Upper lobe of left lung (tissue), 6 donors: ENCODE data around the gene LHFPL3. TPM values are rescaled to one million over a fixed set of nuclear protein-coding genes. Genes with fewer than 3 reads are reported as not detected.

Experiments used
- ATAC-seq, 2 donors: fragments of 200-7000 bp; cut with Tn5 transposase; one replicate each; pipeline ENCODE4 v1.9.1; 2022; ENCODE audit warnings: mild to moderate bottlenecking in 2 of 2, moderate library complexity in 2 of 2; ENCODE audit not compliant: low FRiP score in 2 of 2
- DNase-seq, 2 donors: peaks; one replicate each; pipeline ENCODE4 v3.0.0-alpha.2; 2019 to 2020
- H3K27ac ChIP-seq, 4 donors: fragments of 200-600 bp; sonication (generic); one replicate each; pipeline ENCODE4 v1.5.1; 2016 to 2019
- H3K27me3 ChIP-seq, 4 donors: fragments of 200-600 bp; sonication (generic); one replicate each; pipeline ENCODE4 v1.5.1; 2017 to 2019
- H3K36me3 ChIP-seq, 4 donors: fragments of 200-600 bp; sonication (generic); one replicate each; pipeline ENCODE4 v1.5.1; 2016 to 2019
- H3K4me1 ChIP-seq, 4 donors: fragments of 200-600 bp; sonication (generic); one replicate each; pipeline ENCODE4 v1.5.1; 2018 to 2019
- H3K4me3 ChIP-seq, 4 donors: fragments of 200-600 bp; sonication (generic); one replicate each; pipeline ENCODE4 v1.5.1; 2017 to 2019; ENCODE audit warnings: mild to moderate bottlenecking in 2 of 4, moderate library complexity in 1 of 4
- H3K9me3 ChIP-seq, 4 donors: fragments of 200-600 bp; sonication (generic); one replicate each; pipeline ENCODE4 v1.5.1; 2018 to 2019
- EP300 ChIP-seq, 4 donors: sonication (generic); formaldehyde crosslinking; IDR thresholded peaks; one replicate each; pipeline ENCODE4 v1.5.1; 2017; ENCODE audit warnings: antibody characterized with exemption in 4 of 4, control low read depth in 2 of 4
- POLR2A ChIP-seq, 4 donors: fragments of 450-650 bp; IDR thresholded peaks; one replicate each; pipeline ENCODE4 v1.5.1; 2016 to 2017; ENCODE audit warnings: antibody characterized with exemption in 4 of 4, mild to moderate bottlenecking in 2 of 4
- POLR2AphosphoS5 ChIP-seq, 2 donors: sonication (generic); formaldehyde crosslinking; IDR thresholded peaks; one replicate each; pipeline ENCODE4 v1.5.1; 2017; ENCODE audit warnings: antibody characterized with exemption in 2 of 2
- whole genome bisulfite sequencing, 2 donors: methylation state at CpG; one replicate each; pipeline ENCODE4 v1.1.5; 2017 to 2018; 5-methylcytosine and 5-hydroxymethylcytosine counted together
- total RNA-seq, 6 donors: library from RNA; depleted of rRNA in 4 of 6; stranded (reverse); fragments of >200 nt in 4 of 6; gene quantifications; one replicate each; pipeline versions ENCODE4 v1.1.0 to v1.2.1, GENCODE V29; 2016 to 2021
- TF ChIP-seq, protein P1 (sequence below), 6 experiments: fragments of 450-650 bp in 4 of 6; fragments of 200-600 bp in 2 of 6; sonication (generic) in 2 of 6; IDR thresholded peaks; one replicate each; pipeline ENCODE4 v1.5.1; 2016 to 2019; ENCODE audit warnings: antibody characterized with exemption in 6 of 6
- donor health status: DM: no; HTN: no; CAD: no; lungs with moderate emphysema.
- donor health status: DM: no; HTN: yes; CAD: no; lungs with severe emphysema.

LHFPL3 gene
- total RNA-seq, 6 donors from 2014 or later = not detected

DNA sequence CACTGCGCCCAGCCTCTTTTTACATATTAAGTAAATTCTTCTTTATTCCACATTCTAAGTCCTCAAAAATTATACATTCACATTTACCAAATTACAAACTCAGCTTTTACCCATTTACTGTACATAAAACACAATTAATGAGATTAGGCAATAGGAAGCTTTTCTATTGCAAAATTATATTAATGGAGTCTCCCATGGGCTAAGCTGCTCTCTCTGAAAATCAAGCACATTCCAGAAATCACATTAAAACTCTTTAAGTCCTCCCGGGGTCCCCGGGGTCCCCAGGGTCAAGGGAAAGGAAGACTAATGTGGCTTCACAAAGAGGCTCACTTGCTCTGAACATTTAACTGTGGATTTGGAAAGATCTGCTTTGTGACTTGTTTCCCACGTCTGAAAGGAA lies 558.2 kb downstream of the LHFPL3 start:
- TF ChIP-seq POLR2AphosphoS5 (IDR thresholded peaks at IDR 0.05) (no peak), EP300 (IDR thresholded peaks at IDR 0.05) (no peak), POLR2A (IDR thresholded peaks at IDR 0.05) (no peak)
- TF ChIP-seq, protein P1, sequence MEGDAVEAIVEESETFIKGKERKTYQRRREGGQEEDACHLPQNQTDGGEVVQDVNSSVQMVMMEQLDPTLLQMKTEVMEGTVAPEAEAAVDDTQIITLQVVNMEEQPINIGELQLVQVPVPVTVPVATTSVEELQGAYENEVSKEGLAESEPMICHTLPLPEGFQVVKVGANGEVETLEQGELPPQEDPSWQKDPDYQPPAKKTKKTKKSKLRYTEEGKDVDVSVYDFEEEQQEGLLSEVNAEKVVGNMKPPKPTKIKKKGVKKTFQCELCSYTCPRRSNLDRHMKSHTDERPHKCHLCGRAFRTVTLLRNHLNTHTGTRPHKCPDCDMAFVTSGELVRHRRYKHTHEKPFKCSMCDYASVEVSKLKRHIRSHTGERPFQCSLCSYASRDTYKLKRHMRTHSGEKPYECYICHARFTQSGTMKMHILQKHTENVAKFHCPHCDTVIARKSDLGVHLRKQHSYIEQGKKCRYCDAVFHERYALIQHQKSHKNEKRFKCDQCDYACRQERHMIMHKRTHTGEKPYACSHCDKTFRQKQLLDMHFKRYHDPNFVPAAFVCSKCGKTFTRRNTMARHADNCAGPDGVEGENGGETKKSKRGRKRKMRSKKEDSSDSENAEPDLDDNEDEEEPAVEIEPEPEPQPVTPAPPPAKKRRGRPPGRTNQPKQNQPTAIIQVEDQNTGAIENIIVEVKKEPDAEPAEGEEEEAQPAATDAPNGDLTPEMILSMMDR (IDR thresholded peaks at IDR 0.05) = no peak
- DNase-seq = no peak
- Histone ChIP-seq H3K27me3 (no peaks in the 10 kb centered on the region), H3K27ac (no peak overlapping the region), H3K9me3 (no peaks in the 10 kb centered on the region), H3K4me3 (no peak overlapping the region), H3K36me3 (no peaks in the 10 kb centered on the region), H3K4me1 (peaks cover 7 to 13% (median 11%) of the 10 kb centered on the region in 4 donors)
- 71 to 87% methylated on average over 4 of the region's 4 CpGs for WGBS, 2 donors
- ATAC-seq = no peak

DNA sequence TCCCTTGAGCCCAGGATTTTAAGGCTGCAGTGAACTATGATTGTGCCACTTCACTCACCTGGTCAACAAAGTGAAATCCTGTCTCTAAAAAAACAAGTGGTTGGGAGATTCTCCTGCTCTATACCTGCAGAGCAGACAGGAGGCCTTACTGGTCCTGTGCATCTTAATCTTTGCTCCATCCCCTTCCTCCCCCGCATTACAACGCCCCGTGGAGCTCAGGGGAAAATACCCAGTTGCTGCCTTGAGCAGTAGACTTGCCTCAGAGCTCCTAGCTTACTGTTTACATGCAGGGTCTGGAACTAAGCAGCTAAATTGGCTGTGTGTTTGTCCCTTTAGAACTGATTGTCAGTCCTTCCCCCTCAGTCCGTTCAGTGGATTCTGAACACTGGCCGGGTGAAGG lies 561.8 kb downstream of the LHFPL3 start:
- TF ChIP-seq EP300 (IDR thresholded peaks at IDR 0.05) (no peak), POLR2A (IDR thresholded peaks at IDR 0.05) (no peak), POLR2AphosphoS5 (IDR thresholded peaks at IDR 0.05) (no peak)
- TF ChIP-seq, protein P1 (IDR thresholded peaks at IDR 0.05) = no peak
- H3K9me3 ChIP-seq = no peaks in the 10 kb centered on the region
- ATAC-seq (no peak), DNase-seq (no peak)
- no peak overlapping the region for H3K4me3 ChIP-seq
- H3K27ac ChIP-seq = no peak overlapping the region
- no peaks in the 10 kb centered on the region for H3K4me1 ChIP-seq
- 71 to 89% methylated on average over 4 to 5 of the region's 5 CpGs for WGBS, 2 donors
- H3K27me3 ChIP-seq = no peaks in the 10 kb centered on the region
- no peaks in the 10 kb centered on the region for H3K36me3 ChIP-seq

DNA sequence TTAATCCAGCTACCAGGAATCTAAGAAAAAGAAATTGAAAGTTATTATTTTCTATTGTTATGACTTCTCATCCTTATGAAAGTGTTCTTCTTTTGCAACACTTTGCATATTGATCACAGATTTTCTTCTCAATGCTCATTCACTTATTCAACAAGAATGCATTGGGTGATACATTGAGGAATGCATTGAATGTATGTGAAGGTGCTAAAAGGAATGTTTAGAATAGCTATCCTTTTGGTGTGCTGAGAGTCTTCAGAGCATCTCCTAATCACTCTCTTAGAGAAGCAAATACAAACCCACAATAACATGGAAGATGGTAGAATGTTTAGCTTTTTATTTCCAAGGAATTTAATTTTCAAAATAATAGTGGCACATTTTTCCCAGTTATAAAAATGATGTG lies 563.5 kb downstream of the LHFPL3 start:
- DNase-seq (no peak), ATAC-seq (no peak)
- H3K27ac ChIP-seq = no peak overlapping the region
- H3K4me1 ChIP-seq = no peaks in the 10 kb centered on the region
- H3K36me3 ChIP-seq = no peaks in the 10 kb centered on the region
- H3K9me3 ChIP-seq = no peaks in the 10 kb centered on the region
- H3K4me3 ChIP-seq = no peak overlapping the region
- no peaks in the 10 kb centered on the region for H3K27me3 ChIP-seq
- no peak for TF ChIP-seq POLR2A (IDR thresholded peaks at IDR 0.05)
- TF ChIP-seq, protein P1 (IDR thresholded peaks at IDR 0.05) = no peak
- no peak for TF ChIP-seq POLR2AphosphoS5 (IDR thresholded peaks at IDR 0.05)
- TF ChIP-seq EP300 (IDR thresholded peaks at IDR 0.05) = no peak

DNA sequence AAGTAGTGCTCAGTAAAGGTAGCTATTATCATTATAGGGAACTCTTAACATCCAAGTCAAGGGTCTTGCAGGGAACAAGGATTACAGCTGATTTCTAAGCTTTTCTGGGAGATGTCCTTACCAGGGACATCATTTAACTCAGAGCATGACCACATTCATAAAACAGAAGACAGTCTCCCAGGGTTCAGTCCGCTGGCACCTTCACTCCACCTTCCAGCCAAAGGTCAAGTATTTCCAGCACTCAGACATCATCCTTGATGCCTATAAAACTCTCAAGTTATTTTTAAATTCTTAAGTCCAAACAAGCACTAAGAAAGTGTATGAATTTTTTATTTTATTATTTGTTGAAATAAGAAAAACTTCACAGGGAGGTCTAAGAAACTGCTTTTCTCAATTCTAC lies 565.9 kb downstream of the LHFPL3 start:
- no peak overlapping the region for H3K4me3 ChIP-seq
- H3K27me3 ChIP-seq = no peaks in the 10 kb centered on the region
- DNase-seq = no peak
- no peak overlapping the region for H3K27ac ChIP-seq
- no peaks in the 10 kb centered on the region for H3K36me3 ChIP-seq
- H3K4me1 ChIP-seq = no peaks in the 10 kb centered on the region
- no peak for ATAC-seq
- WGBS, 2 donors = 79 to 90% methylated on average over 1 of the region's 1 CpG
- no peaks in the 10 kb centered on the region for H3K9me3 ChIP-seq
- TF ChIP-seq POLR2A (IDR thresholded peaks at IDR 0.05) (no peak), POLR2AphosphoS5 (IDR thresholded peaks at IDR 0.05) (no peak)

DNA sequence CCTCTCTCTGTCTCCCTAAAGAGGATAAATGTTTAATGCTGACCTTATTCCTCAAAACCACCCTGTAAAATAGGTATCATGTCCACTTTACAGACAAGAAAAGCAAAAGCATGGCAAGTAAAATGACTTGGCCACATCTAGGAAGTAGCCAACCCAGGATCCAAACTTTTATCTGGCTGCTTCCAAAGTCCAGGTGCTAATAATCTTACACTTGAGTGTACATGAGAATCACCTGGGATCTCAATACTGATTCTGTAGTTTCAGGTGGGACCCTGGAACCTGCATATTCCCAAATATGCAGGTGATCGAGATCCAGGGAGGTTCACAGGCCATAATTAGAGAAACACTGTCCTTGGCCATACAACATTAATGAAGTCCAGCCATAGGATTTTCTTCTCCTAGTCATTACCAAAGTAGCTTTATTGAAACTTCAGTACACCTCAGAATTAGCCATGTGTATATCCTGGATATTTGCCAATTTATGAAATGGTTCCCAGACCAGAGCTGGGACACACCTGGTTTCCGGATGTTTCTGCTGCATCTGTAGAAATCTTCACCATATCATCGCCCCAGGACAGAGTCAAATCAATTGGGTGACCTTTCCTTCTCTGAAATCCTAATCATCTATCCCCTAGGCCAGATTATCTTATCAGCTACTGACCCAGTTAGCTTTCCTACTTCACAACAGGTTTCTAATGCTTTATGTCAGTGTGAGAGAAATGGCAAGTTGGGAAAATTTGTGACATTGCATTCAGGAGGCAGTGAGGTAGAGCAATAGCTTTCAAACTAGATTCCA lies 566.5 kb downstream of the LHFPL3 start:
- TF ChIP-seq EP300 (IDR thresholded peaks at IDR 0.05) = no peak
- no peak for TF ChIP-seq POLR2A (IDR thresholded peaks at IDR 0.05)
- TF ChIP-seq, protein P1 (IDR thresholded peaks at IDR 0.05) = no peak
- TF ChIP-seq POLR2AphosphoS5 (IDR thresholded peaks at IDR 0.05) = no peak
- no peak overlapping the region for H3K27ac ChIP-seq
- DNase-seq (no peak), ATAC-seq (no peak)
- 91% methylated on average over 3 of the region's 3 CpGs for WGBS, 2 donors
- no peaks in the 10 kb centered on the region for H3K9me3 ChIP-seq
- no peaks in the 10 kb centered on the region for H3K4me1 ChIP-seq
- no peaks in the 10 kb centered on the region for H3K27me3 ChIP-seq
- H3K4me3 ChIP-seq = no peak overlapping the region
- no peaks in the 10 kb centered on the region for H3K36me3 ChIP-seq
